Activated CD4-positive, CD25-positive, alpha-beta regulatory T cell treated with anti-CD3 and anti-CD28 coated beads, Interleukin-2, amount 50 U/mL, for 24 hours (primary cell): ENCODE results near the gene CD40.
A peak's percentile ranks its signal among the peaks of the same experiment; 100 is the strongest.

Experiments used
- ATAC-seq, 2 donors: fragments of 150-1000 bp; cut with Tn5 transposase; one replicate each; pipeline ENCODE4 v1.10.0; 2021; ENCODE audit warnings: mild to moderate bottlenecking in 1 of 2, moderate library complexity in 1 of 2

Gene CD40

GRCh38 chr20:46123482-46124245, 5.5 kb downstream of the CD40 start:
- ATAC-seq = no peak

- no peak for ATAC-seq
Measured at GRCh38 chr20:46126440-46127056, 8.4 kb downstream of the CD40 start.

DNA sequence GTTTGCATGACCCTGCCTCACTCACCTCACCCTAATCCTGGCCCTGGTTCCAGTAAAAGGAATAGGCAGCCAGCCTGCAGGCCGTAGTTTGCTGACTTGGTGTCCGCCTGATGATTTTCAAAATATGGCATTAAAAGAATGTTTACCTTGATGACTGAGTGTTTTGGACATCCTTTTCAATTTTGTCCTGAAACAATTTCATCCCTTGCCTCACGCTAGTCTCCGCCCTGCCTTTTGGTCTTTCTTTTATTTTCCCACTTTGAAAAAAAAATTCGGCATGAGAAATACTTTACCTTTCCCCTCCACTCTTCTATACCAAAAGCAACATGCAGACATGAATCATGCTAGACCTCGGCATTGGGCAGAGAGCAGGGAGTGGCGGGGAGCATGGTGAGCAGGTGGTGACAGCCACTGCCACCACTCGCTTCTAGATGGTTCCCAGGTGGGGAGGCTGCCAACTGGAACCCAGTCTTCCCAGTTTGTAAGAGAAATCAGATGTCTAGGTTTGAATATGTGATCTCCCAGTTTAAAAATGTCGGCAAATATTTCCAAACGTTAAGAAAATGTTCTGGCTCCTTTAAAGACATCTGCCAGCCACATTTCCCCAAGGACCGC, 9.4 kb downstream of the CD40 start:
- ATAC-seq = no peak

DNA sequence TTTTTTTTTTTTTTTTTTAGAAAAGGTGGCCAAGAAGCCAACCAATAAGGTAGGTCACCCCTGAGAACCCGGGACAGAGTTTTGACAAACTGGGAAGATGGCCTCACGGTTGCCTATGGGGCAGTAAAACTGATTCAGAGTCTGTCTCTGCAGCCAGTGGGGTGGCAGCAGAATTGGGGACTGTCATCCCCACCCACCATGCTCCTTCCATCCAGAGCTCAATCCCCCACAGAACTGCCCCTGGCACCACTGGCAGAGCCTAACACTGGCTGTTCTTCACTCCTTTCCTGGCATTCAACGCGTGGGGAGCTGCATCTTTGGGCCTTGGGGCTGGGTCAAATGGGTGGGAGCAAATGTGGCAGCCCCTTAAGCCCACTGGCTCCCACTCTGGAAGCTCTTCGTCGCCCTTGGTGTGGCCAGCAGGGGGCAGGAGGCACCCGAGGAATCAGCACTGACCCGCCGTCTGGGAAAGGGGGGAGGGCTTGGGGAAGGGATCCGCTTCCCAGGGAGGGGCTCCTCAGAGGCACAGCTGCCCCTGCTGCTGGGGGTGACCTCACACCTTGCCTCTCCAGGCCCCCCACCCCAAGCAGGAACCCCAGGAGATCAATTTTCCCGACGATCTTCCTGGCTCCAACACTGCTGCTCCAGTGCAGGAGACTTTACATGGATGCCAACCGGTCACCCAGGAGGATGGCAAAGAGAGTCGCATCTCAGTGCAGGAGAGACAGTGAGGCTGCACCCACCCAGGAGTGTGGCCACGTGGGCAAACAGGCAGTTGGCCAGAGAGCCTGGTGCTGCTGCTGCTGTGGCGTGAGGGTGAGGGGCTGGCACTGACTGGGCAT, 10.4 kb downstream of the CD40 start:
- ATAC-seq = no peak

- peak in 1 of 2 donors; percentile 33 for ATAC-seq
Measured at GRCh38 chr20:46129955-46130481, 11.9 kb downstream of the CD40 start.

- ATAC-seq = peak in 1 of 2 donors; percentile 17
Measured at GRCh38 chr20:46130534-46130933, 12.4 kb downstream of the CD40 start.

DNA sequence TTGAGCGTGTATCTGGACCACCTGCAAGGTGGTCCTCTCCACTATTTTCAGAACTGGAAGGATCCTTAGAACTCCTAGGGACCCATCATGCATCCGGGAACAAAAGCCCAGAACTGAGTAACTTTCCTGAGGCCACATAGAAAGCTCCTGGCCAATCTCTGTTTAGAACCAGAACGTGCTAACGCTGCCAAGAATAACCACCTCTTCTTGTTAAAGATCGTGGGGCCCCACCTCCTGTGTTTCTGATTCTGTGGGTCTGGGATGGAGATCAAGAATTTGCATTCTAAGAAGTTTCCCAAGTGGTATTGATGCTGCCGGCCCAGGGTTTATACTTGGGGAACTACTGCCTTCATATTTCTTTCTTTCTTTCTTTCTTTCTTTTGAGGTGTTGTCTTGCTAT, 13.3 kb downstream of the CD40 start:
- ATAC-seq = no peak

DNA sequence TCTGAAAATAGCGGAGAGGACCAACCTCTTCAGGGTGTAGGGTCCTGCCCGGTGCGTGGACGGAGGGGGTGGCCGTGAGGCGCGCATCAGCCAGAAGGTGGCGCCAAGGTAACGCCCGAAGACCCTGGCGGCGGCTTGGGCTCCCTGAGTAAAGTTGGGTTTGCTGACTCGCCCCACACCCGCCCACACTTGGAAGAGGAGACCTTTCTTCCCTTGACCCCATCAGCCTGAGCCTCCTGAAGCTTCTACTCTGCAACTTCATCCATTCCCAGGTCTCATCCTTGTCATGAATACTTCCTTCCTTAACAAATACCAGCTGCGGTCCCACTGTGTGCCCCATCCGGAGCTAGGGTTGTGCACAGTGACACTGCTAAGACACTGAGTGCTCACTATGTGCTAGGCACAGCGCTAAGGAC, 14.6 kb downstream of the CD40 start:
- ATAC-seq = peak; percentile 62 to 66

DNA sequence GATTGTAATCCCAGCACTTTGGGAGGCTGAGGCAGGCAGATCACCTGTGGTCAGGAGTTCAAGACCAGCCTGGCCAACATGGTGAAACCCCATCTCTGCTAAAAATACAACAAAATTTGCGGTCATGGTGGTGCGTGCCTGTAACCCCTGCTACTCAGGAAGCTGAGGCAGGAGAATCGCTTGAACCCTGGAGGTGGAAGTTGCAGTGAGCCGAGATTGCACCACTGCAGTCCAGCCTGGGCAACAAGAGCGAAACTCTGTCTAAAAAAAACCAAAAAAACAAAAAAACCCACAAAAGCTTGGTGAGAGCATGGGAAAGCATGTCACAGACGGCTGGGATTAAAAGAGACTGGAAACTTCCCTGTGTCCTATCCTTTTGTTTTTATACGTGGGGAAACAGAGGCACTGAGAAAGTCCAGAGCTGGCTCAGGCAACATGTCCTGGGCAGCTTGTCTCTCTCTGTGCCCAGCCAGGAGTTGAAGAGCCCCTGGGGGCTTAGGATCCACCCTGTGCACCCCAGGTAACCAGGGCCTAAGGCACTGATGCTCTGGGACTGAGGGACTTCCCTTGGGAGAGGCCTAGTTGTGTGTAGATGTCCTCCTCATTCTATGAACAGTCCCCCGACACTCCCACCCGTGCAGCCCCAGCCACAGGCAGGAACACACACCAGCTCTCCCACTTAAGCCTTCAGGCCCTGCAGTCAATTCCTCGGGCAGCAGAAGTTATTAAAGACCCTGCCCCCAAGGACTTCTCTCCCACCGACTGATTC, 16.0 kb downstream of the CD40 start:
- no peak for ATAC-seq

DNA sequence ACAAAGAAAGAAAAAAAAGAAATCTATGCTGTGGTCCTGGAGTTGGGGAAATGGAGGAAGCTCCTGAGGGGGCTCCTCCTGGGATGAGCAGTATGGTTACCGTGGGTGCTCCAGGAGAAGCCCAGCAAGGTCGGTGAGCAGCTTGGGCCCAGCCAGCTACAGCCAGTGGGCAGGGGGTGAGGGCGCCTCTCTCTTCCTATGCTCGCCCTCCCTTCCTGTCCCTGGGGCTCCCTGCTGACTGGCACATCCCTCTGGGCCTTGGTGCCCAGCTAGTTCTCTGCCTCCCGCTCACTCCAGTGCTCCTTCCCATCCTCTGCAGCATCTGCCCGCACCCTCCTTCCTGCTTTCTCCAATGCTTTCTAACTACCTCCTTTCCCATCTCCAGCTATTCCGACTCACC, 16.6 kb downstream of the CD40 start:
- no peak for ATAC-seq

- no peak for ATAC-seq
Measured at GRCh38 chr20:46135856-46136633, 17.9 kb downstream of the CD40 start.

DNA sequence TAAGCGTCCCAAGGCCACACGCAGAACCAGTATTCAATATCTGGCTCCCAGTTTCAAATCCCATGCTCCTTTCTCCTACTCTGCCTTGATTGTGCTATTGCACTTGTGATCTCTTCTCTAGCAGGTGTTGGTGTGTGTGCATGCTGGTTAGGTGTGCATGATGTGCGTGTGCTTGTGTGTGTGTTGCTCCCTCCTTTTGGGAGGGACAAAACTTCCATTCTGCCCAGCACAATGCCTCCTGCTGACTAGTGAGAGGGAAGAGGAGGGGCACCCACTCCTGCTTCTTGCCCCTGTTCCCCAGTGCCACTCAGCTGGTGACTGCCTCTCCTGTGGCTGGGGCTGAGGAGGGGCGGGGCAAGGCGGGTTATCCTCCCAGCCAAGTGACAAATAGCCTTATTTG, 19.7 kb downstream of the CD40 start:
- no peak for ATAC-seq

DNA sequence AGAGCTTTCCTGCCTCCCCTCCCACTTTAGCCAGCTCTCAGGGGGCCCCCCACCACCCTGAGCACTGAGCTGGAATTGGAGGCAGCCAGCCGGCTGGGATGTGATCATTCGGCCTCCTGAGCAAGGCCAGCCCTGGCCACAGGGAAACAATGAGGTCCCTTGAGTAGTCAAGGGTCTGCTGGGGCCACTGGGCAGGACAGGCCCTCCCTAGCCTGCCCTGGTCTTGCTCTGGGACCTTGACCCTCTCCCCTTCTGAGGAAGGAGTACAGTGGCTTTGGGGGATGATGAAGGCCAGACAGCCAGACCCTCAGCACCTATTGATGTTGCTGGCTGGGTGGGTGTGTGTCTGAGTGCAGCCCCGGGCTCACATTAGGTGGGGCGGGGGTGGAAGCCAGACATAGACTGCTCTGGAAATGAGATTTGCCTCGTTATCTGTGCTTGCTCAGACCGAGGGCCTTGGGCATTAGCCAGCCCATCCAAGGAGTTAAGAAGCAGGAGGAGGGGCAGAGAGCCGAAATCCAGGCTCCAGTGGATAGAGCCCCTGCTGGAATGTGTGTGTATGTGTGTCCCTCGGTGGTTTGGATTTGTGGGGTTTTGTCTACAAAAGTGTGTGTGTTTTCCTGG, 21.3 kb downstream of the CD40 start:
- no peak for ATAC-seq

- no peak for ATAC-seq
Measured at GRCh38 chr20:46139908-46140482, 21.9 kb downstream of the CD40 start.

- ATAC-seq = no peak
Measured at GRCh38 chr20:46142124-46142523, 24.0 kb downstream of the CD40 start.

GRCh38 chr20:46144432-46145025, 26.4 kb downstream of the CD40 start:
- no peak for ATAC-seq

GRCh38 chr20:46145713-46146112, 27.6 kb downstream of the CD40 start:
- ATAC-seq = no peak

GRCh38 chr20:46148313-46149208, 30.4 kb downstream of the CD40 start:
- no peak for ATAC-seq

DNA sequence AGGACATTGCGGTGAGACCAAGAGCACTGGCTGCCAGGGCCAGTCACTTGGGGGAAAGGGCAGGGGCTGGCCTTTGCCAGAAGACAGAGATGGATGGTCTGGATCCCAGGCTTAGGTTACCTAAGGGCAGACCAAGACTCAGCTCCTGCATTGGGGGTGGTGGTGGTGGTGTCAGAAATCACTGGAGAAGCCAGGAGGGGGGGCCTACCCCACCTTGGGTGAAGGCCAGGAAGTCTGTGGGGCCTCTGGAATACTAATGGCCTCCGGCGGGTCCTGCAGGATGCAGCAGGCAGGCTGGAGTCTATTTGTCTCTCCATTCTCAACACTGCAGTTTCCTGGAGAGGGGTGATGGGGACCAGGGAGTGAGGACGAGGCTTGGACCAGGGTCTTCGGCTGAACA, 32.8 kb downstream of the CD40 start:
- no peak for ATAC-seq
